Urinary bladder (tissue), 4 donors: Measurements from ENCODE around the gene KLHL3. TPM values are rescaled to one million over a fixed set of nuclear protein-coding genes. Genes with fewer than 3 reads are reported as not detected.

Experiments
- DNase-seq: peaks from one replicate; pipeline ENCODE4 v3.0.0-alpha.2; 2015; ENCODE audit errors: extremely low spot score
- H3K27ac ChIP-seq: one replicate; pipeline ENCODE4 v1.5.1; 2013; ENCODE audit warnings: low read depth, mild to moderate bottlenecking, moderate library complexity
- H3K36me3 ChIP-seq: one replicate; pipeline ENCODE4 v1.6.1; 2013; ENCODE audit warnings: mild to moderate bottlenecking, moderate library complexity; ENCODE audit not compliant: insufficient read depth
- H3K4me1 ChIP-seq: one replicate; pipeline ENCODE4 v1.6.1; 2013; ENCODE audit warnings: mild to moderate bottlenecking, moderate library complexity; ENCODE audit not compliant: insufficient read depth
- H3K4me3 ChIP-seq: one replicate; pipeline ENCODE4 v1.5.1; 2013; ENCODE audit warnings: low read depth, low read length
- WGBS: extraction: QIAGEN DNeasy Blood & Tissue Kit; methylation state at CpG from one replicate; pipeline ENCODE4 v1.1.7; 2013; 5-methylcytosine and 5-hydroxymethylcytosine counted together
- polyA plus RNA-seq: library from polyadenylated mRNA; stranded (reverse); fragments of 200-250 nt; gene quantifications from one replicate; pipeline ENCODE4 v1.2.3, GENCODE V29; 2013
- total RNA-seq: library from RNA; depleted of rRNA; stranded (reverse); fragments of >200 nt; gene quantifications from one replicate; pipeline ENCODE4 v1.2.3, GENCODE V29; 2014
- donor health status: healthy with polysubstance abuse.
- donor health status: healthy.

KLHL3 gene
- total and polyA plus RNA-seq, 2 donors = 3.1 to 12.0 TPM

- no peaks in the 10 kb centered on the region for H3K36me3 ChIP-seq
- H3K27ac ChIP-seq = no peak overlapping the region
- no peaks in the 10 kb centered on the region for H3K4me1 ChIP-seq
- DNase-seq = no peak
- WGBS = 95% methylated on average over 5 of the region's 5 CpGs
- no peak overlapping the region for H3K4me3 ChIP-seq
Observed at GRCh38 chr5:137710086-137710485, 25.8 kb downstream of the KLHL3 start.

GRCh38 chr5:137708796-137709559 is 26.9 kb downstream of the KLHL3 start:
- Histone ChIP-seq H3K27ac (no peak overlapping the region), H3K36me3 (no peaks in the 10 kb centered on the region), H3K4me3 (no peak overlapping the region), H3K4me1 (no peaks in the 10 kb centered on the region)
- 95% methylated on average over 3 of the region's 3 CpGs for WGBS
- no peak for DNase-seq

- DNase-seq = no peak
- H3K27ac ChIP-seq = no peak overlapping the region
- H3K4me3 ChIP-seq = no peak overlapping the region
- 98% methylated on average over 1 of the region's 1 CpG for WGBS
- no peaks in the 10 kb centered on the region for H3K4me1 ChIP-seq
- no peaks in the 10 kb centered on the region for H3K36me3 ChIP-seq
Observed at GRCh38 chr5:137708062-137708461, 27.8 kb downstream of the KLHL3 start.

- WGBS = 78% methylated on average over 2 of the region's 2 CpGs
- no peaks in the 10 kb centered on the region for H3K4me1 ChIP-seq
- H3K27ac ChIP-seq = no peak overlapping the region
- H3K36me3 ChIP-seq = no peaks in the 10 kb centered on the region
- DNase-seq = no peak
- no peak overlapping the region for H3K4me3 ChIP-seq
Observed at GRCh38 chr5:137706841-137707240, 29.0 kb downstream of the KLHL3 start.

GRCh38 chr5:137705106-137705505 is 30.8 kb downstream of the KLHL3 start:
- Histone ChIP-seq H3K36me3 (no peaks in the 10 kb centered on the region), H3K4me3 (no peak overlapping the region), H3K4me1 (no peaks in the 10 kb centered on the region), H3K27ac (no peak overlapping the region)
- no peak for DNase-seq

GRCh38 chr5:137703565-137703964 is 32.3 kb downstream of the KLHL3 start:
- no peak for DNase-seq
- H3K4me3 ChIP-seq = no peak overlapping the region
- H3K4me1 ChIP-seq = no peaks in the 10 kb centered on the region
- no peaks in the 10 kb centered on the region for H3K36me3 ChIP-seq
- WGBS = 96% methylated on average over 5 of the region's 5 CpGs
- no peak overlapping the region for H3K27ac ChIP-seq

GRCh38 chr5:137700282-137700680 is 35.6 kb downstream of the KLHL3 start:
- no peak overlapping the region for H3K4me3 ChIP-seq
- H3K27ac ChIP-seq = no peak overlapping the region
- 78% methylated on average over 3 of the region's 3 CpGs for WGBS
- no peak for DNase-seq
- no peaks in the 10 kb centered on the region for H3K4me1 ChIP-seq
- H3K36me3 ChIP-seq = no peaks in the 10 kb centered on the region

GRCh38 chr5:137699336-137700281 is 36.3 kb downstream of the KLHL3 start:
- Histone ChIP-seq H3K4me1 (no peaks in the 10 kb centered on the region), H3K27ac (no peak overlapping the region), H3K36me3 (no peaks in the 10 kb centered on the region), H3K4me3 (no peak overlapping the region)
- 44% methylated on average over 9 of the region's 9 CpGs for WGBS
- no peak for DNase-seq

- Histone ChIP-seq H3K36me3 (no peaks in the 10 kb centered on the region), H3K27ac (no peak overlapping the region), H3K4me3 (no peak overlapping the region), H3K4me1 (no peaks in the 10 kb centered on the region)
- no peak for DNase-seq
- 15% methylated on average over 1 of the region's 1 CpG for WGBS
Observed at GRCh38 chr5:137696481-137696880, 39.4 kb downstream of the KLHL3 start.

- 81% methylated on average over 4 of the region's 4 CpGs for WGBS
- H3K27ac ChIP-seq = no peak overlapping the region
- H3K36me3 ChIP-seq = no peaks in the 10 kb centered on the region
- no peak overlapping the region for H3K4me3 ChIP-seq
- DNase-seq = no peak
- no peaks in the 10 kb centered on the region for H3K4me1 ChIP-seq
Observed at GRCh38 chr5:137695651-137696428, 40.0 kb downstream of the KLHL3 start.

GRCh38 chr5:137693951-137694721 is 41.8 kb downstream of the KLHL3 start:
- 84% methylated on average over 7 of the region's 7 CpGs for whole genome bisulfite sequencing
- Histone ChIP-seq H3K27ac (no peak overlapping the region), H3K36me3 (no peaks in the 10 kb centered on the region), H3K4me1 (no peaks in the 10 kb centered on the region), H3K4me3 (no peak overlapping the region)
- DNase-seq = no peak

GRCh38 chr5:137693307-137693950 is 42.5 kb downstream of the KLHL3 start:
- no peak overlapping the region for H3K4me3 ChIP-seq
- H3K4me1 ChIP-seq = no peaks in the 10 kb centered on the region
- H3K27ac ChIP-seq = no peak overlapping the region
- WGBS = 90% methylated on average over 1 of the region's 1 CpG
- no peak for DNase-seq
- H3K36me3 ChIP-seq = no peaks in the 10 kb centered on the region
